GM21423 (cell line): ENCODE results near the gene UBE4A.

Experiments used
- ATAC-seq: cut with Tn5 transposase; IDR thresholded peaks from one replicate; pipeline ENCODE4 v1.9.1; 2021; ENCODE audit warnings: mild to moderate bottlenecking, moderate library complexity; ENCODE audit not compliant: unreplicated experiment

Gene UBE4A

GRCh38 chr11:118359295-118359958, at the start of gene UBE4A:
TSS of gene UBE4A (plus strand) at chr11:118359600. CDS start at chr11:118365081, 5,481 bp downstream.
- peak; percentile 79 for ATAC-seq

GRCh38 chr11:118310271-118310670, 49.1 kb upstream of the UBE4A start:
- ATAC-seq, result no peak

DNA sequence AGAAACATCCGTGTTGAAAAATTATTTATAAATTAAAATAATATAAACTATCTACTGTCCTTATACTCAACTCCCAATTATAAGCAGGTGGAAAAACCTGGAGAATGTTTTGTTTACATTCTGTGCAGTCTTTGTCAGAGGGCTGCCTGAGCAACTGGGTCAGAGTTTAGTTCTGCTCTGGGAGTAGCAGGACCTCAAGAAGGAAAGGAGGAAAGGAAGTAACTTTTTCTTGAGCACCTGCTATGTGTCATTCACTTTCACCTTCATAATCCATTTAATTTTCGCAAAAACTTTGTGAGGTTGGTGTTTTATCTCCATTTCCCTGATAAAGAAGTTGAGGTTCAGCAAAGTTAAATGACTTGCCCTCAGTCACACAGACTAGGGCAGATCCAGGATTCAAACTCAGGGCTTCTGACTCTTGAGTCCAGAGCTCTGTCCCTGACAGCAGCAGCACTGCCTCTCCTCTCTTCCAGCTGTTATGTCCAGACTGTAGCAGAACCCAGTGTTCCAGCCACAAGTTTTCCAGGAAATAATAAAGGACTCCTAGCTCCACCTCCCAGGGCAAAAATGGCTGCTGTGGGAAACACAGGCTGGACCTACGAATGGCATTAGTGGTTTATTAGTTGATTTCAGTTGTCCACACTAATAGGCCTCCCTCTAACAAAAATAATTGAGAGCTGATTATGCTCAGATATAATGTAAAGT, 48.5 kb upstream of the UBE4A start:
- no peak for ATAC-seq

GRCh38 chr11:118311518-118311917, 47.9 kb upstream of the UBE4A start:
- no peak for ATAC-seq

DNA sequence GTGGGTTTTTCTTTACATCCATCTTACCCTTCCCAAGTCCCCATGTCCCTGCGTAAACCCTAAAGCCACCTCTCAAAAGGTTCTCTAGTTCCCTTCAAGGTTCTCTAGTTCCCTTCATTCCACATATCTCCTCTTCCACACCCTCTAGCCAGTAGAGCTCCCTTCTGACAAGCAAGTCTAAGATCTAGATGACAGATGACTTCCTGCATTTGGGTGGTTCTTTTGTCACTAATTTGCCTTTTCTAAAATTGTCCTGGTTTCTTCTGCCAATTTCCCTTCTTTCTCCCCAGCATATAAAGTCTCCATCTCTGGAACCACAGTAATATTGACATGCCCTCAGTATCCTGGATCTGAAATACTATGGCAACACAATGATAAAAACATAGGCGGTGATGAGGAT, 47.1 kb upstream of the UBE4A start:
- no peak for ATAC-seq

DNA sequence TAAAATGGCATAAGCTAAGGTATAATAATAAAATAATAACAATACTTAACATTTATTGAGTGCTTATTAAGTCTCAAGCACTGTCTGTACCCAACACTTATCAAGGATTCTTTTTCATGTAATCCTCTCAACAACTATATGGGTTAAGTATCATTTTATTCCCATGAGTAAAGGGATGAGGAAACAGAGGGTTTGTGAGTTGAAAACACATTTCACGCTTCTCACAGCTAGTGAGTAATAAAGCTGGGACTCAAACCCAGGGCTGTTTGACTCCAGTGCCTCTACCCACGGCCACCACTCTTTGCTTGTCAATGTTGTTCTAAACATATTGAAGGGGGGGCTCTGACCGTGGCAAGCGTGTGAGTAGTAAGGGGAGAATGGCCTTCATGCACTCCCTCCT, 46.2 kb upstream of the UBE4A start:
- ATAC-seq, result no peak

DNA sequence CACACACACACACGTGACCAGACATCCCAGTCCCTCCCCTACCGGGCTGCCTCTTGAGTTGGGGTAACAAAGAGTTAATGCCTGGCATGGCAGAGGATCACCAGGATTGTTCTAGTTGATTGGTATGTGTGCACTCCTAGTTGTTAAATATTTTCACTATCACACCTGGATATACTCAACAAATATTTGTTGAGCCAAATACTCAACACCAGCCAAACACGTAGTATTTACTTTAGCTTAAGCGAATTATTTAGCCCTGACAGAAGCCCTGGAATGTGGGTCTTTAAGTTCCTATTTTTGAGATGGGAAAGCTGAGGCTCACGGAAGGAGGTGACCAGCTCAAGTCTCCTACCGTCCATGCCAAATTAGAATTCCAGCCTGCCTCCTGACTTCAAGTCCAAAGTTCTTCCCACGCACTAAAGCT, 44.4 kb upstream of the UBE4A start:
- ATAC-seq, result no peak

GRCh38 chr11:118318124-118318523, 41.3 kb upstream of the UBE4A start:
- no peak for ATAC-seq

GRCh38 chr11:118318581-118319336, 40.6 kb upstream of the UBE4A start:
- ATAC-seq, result no peak

GRCh38 chr11:118319337-118319707, 40.1 kb upstream of the UBE4A start:
- ATAC-seq, result no peak

GRCh38 chr11:118320515-118320914, 38.9 kb upstream of the UBE4A start:
- no peak for ATAC-seq

DNA sequence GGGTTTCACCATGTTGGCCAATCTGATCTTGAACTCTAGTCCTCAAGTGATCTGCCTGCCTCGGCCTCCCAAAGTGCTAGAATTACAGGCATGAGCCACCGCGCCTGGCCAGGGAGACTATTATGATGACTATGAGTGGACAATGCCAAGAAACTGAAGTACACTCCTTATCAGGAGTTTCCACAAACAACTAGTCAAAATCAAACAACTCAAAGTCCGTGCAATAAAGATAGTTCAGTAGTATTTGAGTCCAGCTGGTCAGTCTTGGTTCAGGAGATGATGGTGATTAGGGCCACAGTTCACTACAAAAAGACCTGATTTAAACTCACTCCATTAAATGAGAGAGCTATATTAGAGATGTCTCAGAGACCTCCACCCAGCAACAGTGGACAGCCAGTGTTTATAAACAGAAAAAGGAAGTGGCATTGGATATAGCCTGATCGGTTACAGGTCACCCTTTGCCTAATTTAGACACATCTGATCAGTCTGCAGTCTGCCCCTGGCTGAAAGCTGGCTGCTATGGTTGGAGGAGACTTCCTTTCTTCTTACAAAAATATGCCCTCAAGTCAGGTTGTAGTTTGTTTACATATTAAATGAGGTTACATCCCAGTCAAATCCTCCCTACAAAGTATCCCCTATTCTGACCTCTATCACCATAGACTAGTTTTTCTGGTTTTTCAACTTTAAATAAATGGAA, 37.9 kb upstream of the UBE4A start:
- no peak for ATAC-seq

DNA sequence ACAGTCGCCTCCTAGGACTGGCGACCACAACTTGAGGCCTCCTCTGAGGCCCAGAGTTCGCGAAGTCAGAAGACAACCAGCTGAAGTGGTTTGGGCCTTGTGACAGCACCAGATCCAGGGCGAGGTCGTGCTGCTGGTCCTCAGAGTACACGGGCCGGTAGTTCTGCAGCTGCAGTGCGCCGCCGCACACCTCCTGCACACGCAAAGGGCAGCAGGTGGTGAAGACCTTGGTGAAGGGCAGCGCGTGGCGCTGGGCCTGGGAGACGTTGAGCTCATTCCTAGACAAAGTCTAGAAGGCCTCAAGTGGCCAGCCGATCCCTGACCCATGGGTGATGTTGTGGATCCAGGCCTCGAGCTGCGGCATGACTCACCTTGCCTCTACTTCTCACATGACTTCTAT, 36.7 kb upstream of the UBE4A start:
- no peak for ATAC-seq

- ATAC-seq, result no peak
These were observed 34.1 kb upstream of the UBE4A start for GRCh38 chr11:118325283-118325682.

DNA sequence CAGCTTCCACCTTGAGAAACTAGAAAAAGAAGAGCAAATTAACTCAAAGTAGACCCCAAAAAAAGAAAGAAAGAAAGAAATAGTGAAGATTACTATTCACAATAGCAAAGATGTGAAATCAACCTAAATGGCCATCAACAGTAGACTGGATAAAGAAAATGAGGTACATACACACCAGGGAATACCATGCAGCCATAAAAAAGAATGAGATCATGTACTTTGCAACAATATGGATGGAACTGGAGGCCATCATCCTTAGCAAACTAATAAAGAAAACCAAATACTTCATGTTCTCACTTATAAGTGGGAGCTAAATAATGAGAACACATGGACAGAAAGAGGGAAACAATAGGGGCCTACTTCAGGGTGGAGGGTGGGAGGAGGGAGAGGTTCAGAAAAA, 30.7 kb upstream of the UBE4A start:
- ATAC-seq, result no peak

- no peak for ATAC-seq
These were observed 24.7 kb upstream of the UBE4A start for GRCh38 chr11:118334745-118335144.

- ATAC-seq, result no peak
These were observed 20.8 kb upstream of the UBE4A start for GRCh38 chr11:118338637-118339061.

DNA sequence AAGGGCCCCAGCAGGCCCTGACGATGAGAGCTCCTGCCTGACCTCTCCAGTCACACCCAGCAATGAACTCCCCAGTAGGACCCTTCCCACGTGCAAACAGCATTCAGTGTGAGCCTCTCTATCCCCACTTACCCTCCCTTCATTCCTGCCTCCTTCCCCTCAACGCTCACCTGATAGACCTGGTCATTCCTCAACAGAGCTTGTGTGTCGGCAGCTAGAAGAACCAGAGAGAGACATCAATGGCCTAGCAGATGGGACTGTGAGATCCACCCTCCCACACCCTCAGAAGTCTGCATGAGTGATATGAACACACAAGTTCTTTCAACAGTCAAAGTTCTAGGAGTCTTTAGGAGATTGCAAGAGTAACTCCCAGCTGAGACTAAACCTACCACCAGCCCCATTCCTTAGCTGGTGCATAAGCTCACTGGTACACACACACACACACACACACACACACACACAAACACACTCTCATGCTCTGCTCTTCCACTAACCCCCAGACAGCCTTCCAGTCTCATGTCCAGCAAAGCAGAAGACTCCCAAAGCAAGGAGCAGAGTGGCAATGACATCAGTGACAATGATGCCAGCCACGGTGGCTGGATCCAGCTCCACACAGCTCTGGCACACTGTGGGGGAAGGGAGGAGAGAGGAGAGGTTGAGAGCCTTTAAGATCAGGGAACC, 20.0 kb upstream of the UBE4A start:
- no peak for ATAC-seq

GRCh38 chr11:118340449-118340848, 19.0 kb upstream of the UBE4A start:
- ATAC-seq, result no peak

DNA sequence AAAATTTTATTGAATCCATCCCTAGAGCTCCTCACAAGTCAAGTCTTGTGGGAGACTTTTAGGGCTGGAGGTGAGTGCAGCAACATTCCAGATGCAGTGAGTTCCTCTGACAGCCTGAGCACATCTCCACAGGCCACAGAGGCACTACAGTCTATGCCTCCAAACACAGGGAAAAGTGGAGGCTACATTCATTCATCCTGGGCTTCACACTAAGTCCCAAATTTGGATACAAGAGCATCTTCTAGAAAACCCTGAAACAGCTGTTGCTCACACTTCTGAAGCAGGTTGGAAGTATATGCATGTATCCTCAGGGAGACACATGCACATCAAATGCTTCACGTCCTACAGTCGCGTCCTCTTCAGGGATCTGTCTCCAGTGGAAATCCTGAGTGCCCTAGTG, 18.1 kb upstream of the UBE4A start:
- ATAC-seq, result no peak
